ENCODE data around the gene TMEM150A.

The TMEM150A gene

DNA sequence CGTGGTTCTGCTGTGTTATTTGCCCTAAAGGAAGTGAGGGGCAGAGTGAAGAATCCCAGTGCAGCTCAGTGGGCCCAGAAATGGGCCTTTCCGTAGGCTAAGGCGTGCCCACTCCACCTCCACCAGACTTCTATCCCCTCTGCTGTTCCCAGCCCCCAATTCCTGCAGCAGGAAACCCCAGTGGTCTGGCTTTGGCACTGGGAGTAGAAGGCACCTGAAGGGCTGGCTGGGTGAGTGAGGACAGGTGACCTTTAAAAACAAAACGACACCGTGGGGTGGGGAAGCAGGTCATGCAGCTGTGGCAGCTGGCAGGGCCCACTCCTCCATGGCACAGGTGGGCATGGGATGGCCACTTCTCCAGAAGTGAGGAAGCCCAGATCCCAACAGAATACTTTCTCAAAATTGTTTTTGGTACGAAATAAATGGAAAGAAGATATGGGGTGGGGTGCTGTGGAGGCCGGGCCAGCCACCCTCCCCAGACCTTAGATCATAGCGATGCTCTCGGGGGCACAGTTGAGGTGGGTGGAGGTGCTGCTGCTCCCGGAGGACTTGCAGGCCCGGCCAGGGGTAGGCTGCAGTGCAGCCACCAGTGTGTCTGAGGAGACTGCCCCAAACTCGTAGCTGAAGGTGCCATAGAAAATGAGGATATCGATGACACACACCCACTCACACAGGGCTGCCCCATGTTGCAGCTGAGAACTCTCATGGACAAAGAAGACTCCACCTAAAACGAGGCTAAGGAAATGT, 3.7 kb downstream of the TMEM150A start:
- no peak overlapping the region for H3K4me3 ChIP-seq (ENCODE audit: low read length)
- DNase-seq (ENCODE audit: low read depth), result no peak
- TF ChIP-seq, protein P1, sequence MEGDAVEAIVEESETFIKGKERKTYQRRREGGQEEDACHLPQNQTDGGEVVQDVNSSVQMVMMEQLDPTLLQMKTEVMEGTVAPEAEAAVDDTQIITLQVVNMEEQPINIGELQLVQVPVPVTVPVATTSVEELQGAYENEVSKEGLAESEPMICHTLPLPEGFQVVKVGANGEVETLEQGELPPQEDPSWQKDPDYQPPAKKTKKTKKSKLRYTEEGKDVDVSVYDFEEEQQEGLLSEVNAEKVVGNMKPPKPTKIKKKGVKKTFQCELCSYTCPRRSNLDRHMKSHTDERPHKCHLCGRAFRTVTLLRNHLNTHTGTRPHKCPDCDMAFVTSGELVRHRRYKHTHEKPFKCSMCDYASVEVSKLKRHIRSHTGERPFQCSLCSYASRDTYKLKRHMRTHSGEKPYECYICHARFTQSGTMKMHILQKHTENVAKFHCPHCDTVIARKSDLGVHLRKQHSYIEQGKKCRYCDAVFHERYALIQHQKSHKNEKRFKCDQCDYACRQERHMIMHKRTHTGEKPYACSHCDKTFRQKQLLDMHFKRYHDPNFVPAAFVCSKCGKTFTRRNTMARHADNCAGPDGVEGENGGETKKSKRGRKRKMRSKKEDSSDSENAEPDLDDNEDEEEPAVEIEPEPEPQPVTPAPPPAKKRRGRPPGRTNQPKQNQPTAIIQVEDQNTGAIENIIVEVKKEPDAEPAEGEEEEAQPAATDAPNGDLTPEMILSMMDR (IDR thresholded peaks at IDR 0.05; ENCODE audit: insufficient read depth, low read depth, low read length, missing control alignments), result no peak

DNA sequence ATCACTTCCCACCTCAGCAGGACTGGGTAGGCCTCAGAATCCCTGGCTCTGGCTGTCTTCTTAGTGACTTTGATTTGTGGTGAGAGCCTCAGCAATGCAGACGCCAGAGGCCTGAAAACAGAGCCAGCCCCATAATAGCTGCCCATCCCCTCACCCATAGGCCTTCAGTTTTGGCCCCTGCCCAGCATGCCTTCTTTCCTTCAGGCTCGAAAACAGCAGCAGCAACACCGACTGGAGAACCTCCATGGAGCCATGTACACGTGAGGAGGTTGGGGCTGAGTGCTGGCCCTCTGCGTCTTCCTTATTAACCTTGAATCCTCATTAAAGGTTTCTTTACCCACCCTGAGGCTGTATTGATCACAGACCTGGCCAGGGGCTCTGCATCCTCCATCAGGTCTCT, 5.3 kb downstream of the TMEM150A start:
- TF ChIP-seq, protein P1 (IDR thresholded peaks at IDR 0.05; ENCODE audit: insufficient read depth, low read depth, low read length, missing control alignments), result no peak
- DNase-seq (ENCODE audit: low read depth), result no peak
- no peak overlapping the region for H3K4me3 ChIP-seq (ENCODE audit: low read length)

DNA sequence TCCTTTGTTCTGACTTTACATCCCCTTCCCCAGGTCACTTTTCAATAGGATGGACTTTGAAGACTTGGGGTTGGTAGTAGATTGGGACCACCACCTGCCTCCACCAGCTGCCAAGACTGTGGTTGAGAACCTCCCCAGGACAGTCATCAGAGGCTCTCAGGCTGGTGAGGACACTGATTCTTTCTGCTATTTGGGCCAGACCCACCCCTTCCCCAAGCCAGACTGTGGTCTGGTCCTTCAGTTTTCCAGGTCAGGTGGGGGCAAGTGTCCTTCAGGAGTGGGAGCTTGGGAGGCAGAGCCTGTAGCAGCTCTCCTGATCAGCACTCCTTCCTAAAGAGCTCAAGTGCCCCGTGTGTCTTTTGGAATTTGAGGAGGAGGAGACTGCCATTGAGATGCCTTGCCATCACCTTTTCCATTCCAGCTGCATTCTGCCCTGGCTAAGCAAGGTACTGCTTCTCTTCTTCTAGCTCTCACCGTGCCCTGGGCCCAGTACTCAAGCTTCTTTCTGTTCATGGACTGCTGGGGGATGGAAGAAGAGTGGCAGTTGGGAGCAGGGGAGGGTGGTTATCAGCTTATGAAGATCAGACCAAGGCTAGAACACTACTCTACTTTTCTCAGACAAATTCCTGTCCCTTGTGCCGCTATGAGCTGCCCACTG, 5.9 kb downstream of the TMEM150A start:
- TF ChIP-seq, protein P1 (IDR thresholded peaks at IDR 0.05; ENCODE audit: insufficient read depth, low read depth, low read length, missing control alignments), result no peak
- peak overlapping the region; percentile 90 for H3K4me3 ChIP-seq (ENCODE audit: low read length)
- no peak for DNase-seq (ENCODE audit: low read depth)

DNA sequence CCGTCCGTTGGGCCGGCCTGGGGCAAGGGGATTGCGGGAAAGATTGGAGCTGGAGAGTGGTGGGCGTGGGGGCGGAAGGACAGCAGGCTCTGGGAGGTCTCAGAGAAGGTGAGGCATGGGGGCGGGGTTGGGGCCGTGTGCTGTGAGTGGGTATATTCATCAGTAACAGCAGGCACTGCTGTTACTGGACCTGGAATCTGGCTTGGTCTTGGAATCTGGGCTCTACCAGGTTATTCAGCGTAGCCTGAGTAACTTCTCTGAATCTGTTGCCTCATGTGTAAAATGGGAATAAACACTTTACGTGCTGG, 6.5 kb downstream of the TMEM150A start:
- no peak for DNase-seq (ENCODE audit: low read depth)
- H3K4me3 ChIP-seq (ENCODE audit: low read length), result peak overlapping the region; percentile 90
- TF ChIP-seq, protein P1 (IDR thresholded peaks at IDR 0.05; ENCODE audit: insufficient read depth, low read depth, low read length, missing control alignments), result no peak

DNA sequence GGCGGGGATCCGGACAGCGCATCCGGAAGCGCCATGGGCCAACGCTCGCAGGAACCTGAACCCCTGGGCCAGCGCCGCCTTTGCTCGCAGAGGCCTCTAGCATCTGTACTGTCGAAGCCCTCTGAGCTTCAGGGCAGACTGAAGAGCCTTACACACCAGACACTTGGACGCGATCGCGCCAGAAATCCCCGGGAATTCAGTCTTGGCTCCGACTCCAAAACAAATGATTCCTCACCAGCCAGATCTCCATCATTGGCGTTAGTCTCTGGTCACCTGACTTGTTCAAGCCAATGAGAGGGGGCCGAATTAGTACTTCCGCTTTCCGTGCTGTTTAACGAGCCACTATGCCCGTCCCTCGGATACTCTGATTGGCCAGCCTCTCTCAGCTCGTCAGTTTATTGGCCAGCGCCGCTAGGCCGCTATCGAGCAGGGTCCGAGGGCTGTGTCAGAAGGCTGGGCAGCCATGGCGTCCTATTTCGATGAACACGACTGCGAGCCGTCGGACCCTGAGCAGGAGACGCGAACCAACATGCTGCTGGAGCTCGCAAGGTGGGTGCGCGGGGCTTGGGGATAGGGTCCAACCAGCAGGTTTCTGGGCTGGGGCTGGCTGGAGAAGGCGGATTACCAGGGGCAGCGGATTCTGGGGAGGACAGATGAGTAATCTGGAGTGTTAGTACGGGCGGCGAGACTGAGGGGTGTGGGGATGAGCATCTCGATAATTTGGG, 7.0 kb downstream of the TMEM150A start, which contains the start of gene RNF181:
Gene RNF181, plus strand, starts transcription at position 445 of the 725 bp plus-strand sequence. Its CDS starts 19 bp downstream, at position 464.
- peak; percentile 99 for DNase-seq (ENCODE audit: low read depth)
- TF ChIP-seq, protein P1 (IDR thresholded peaks at IDR 0.05; ENCODE audit: insufficient read depth, low read depth, low read length, missing control alignments), result no peak
- H3K4me3 ChIP-seq (ENCODE audit: low read length), result peak within 1 kb of the TSS; percentile 90

DNA sequence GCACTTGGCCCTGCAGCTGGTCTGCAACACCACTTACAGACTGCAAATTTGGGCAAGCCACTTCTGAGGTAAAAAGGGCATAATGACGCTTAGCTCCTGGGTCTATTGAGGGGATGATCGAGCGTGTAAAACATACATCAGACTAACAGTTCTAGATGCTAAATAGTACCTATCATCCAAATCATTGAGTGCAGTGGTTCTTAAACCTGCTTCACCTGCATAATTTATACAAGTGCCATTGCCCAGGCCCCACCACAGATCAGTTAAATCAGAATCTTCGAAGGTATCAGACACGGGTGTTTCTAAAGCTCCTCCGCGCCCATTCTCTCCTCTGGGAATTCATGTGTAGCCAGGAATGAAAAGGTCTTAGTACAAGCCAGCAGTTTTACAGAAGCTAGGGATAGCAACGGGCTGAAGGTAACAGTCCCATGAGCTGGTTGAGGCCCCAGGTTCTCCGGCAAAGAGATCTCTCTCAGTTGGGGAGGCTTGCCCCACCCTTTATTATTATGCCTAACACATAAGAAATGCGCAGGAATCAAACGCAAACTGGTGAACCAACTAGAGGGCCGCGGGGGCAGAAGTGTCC, 7.7 kb downstream of the TMEM150A start:
- peak overlapping the region; percentile 90 for H3K4me3 ChIP-seq (ENCODE audit: low read length)
- TF ChIP-seq, protein P1 (IDR thresholded peaks at IDR 0.05; ENCODE audit: insufficient read depth, low read depth, low read length, missing control alignments), result no peak
- no peak for DNase-seq (ENCODE audit: low read depth)

All from epithelial cell of esophagus (primary cell).